ENCODE results near the gene BBIP1.

Gene BBIP1

GRCh38 chr10:110858297-110858934 is 60.6 kb downstream of the BBIP1 start:
- no peaks in the 10 kb centered on the region for H3K9me3 ChIP-seq (ENCODE audit: control insufficient read depth in 1 of 2, low read length in 2 of 2)
- H3K36me3 ChIP-seq (ENCODE audit: control insufficient read depth in 1 of 2, insufficient read depth in 2 of 2, low read length in 2 of 2), result no peaks in the 10 kb centered on the region
- H3K9ac ChIP-seq (ENCODE audit: low read depth in 1 of 2, low read length in 2 of 2), result peak overlapping the region in 1 of 2 donors; percentile 16
- H3K27ac ChIP-seq (ENCODE audit: low read depth, low read length), result peak overlapping the region; percentile 83
- H3K4me1 ChIP-seq (ENCODE audit: control insufficient read depth in 1 of 2, insufficient read depth in 2 of 2, low read length in 2 of 2), result peaks cover 60 to 68% of the 10 kb centered on the region in 2 donors
- H3K4me3 ChIP-seq (ENCODE audit: low read depth in 1 of 2, low read length in 2 of 2), result peak overlapping the region; percentile 24 to 33
- no peaks in the 10 kb centered on the region for H3K27me3 ChIP-seq (ENCODE audit: control insufficient read depth in 1 of 2, insufficient read depth in 2 of 2, low read length in 2 of 2)

- H3K36me3 ChIP-seq (ENCODE audit: control insufficient read depth in 1 of 2, insufficient read depth in 2 of 2, low read length in 2 of 2), result no peaks in the 10 kb centered on the region
- peak overlapping the region; percentile 83 for H3K27ac ChIP-seq (ENCODE audit: low read depth, low read length)
- H3K4me1 ChIP-seq (ENCODE audit: control insufficient read depth in 1 of 2, insufficient read depth in 2 of 2, low read length in 2 of 2), result peaks cover 69 to 70% of the 10 kb centered on the region in 2 donors
- H3K4me3 ChIP-seq (ENCODE audit: low read depth in 1 of 2, low read length in 2 of 2), result peak overlapping the region; percentile 24 to 33
- no peaks in the 10 kb centered on the region for H3K27me3 ChIP-seq (ENCODE audit: control insufficient read depth in 1 of 2, insufficient read depth in 2 of 2, low read length in 2 of 2)
- peak overlapping the region; percentile 16 to 22 for H3K9ac ChIP-seq (ENCODE audit: low read depth in 1 of 2, low read length in 2 of 2)
- no peaks in the 10 kb centered on the region for H3K9me3 ChIP-seq (ENCODE audit: control insufficient read depth in 1 of 2, low read length in 2 of 2)
These were observed 61.5 kb downstream of the BBIP1 start for GRCh38 chr10:110857265-110858171.

GRCh38 chr10:110853921-110854605 is 64.9 kb downstream of the BBIP1 start:
- Histone ChIP-seq H3K9ac (ENCODE audit: low read depth in 1 of 2, low read length in 2 of 2) (no peak overlapping the region), H3K27ac (ENCODE audit: low read depth, low read length) (no peak overlapping the region), H3K4me3 (ENCODE audit: low read depth in 1 of 2, low read length in 2 of 2) (no peak overlapping the region), H3K9me3 (ENCODE audit: control insufficient read depth in 1 of 2, low read length in 2 of 2) (no peaks in the 10 kb centered on the region), H3K4me1 (ENCODE audit: control insufficient read depth in 1 of 2, insufficient read depth in 2 of 2, low read length in 2 of 2) (peaks cover 52 to 63% of the 10 kb centered on the region in 2 donors), H3K27me3 (ENCODE audit: control insufficient read depth in 1 of 2, insufficient read depth in 2 of 2, low read length in 2 of 2) (no peaks in the 10 kb centered on the region), H3K36me3 (ENCODE audit: control insufficient read depth in 1 of 2, insufficient read depth in 2 of 2, low read length in 2 of 2) (no peaks in the 10 kb centered on the region)

GRCh38 chr10:110852947-110853346 is 66.0 kb downstream of the BBIP1 start:
- Histone ChIP-seq H3K27ac (ENCODE audit: low read depth, low read length) (no peak overlapping the region), H3K36me3 (ENCODE audit: control insufficient read depth in 1 of 2, insufficient read depth in 2 of 2, low read length in 2 of 2) (no peaks in the 10 kb centered on the region), H3K4me1 (ENCODE audit: control insufficient read depth in 1 of 2, insufficient read depth in 2 of 2, low read length in 2 of 2) (peaks cover 41 to 54% of the 10 kb centered on the region in 2 donors), H3K9me3 (ENCODE audit: control insufficient read depth in 1 of 2, low read length in 2 of 2) (no peaks in the 10 kb centered on the region), H3K4me3 (ENCODE audit: low read depth in 1 of 2, low read length in 2 of 2) (peak overlapping the region in 1 of 2 donors; percentile 18), H3K27me3 (ENCODE audit: control insufficient read depth in 1 of 2, insufficient read depth in 2 of 2, low read length in 2 of 2) (no peaks in the 10 kb centered on the region), H3K9ac (ENCODE audit: low read depth in 1 of 2, low read length in 2 of 2) (peak overlapping the region in 1 of 2 donors; percentile 45)

GRCh38 chr10:110852255-110852896 is 66.6 kb downstream of the BBIP1 start:
- H3K27ac ChIP-seq (ENCODE audit: low read depth, low read length), result no peak overlapping the region
- H3K9me3 ChIP-seq (ENCODE audit: control insufficient read depth in 1 of 2, low read length in 2 of 2), result no peaks in the 10 kb centered on the region
- H3K9ac ChIP-seq (ENCODE audit: low read depth in 1 of 2, low read length in 2 of 2), result peak overlapping the region in 1 of 2 donors; percentile 40
- peaks cover 39 to 52% of the 10 kb centered on the region in 2 donors for H3K4me1 ChIP-seq (ENCODE audit: control insufficient read depth in 1 of 2, insufficient read depth in 2 of 2, low read length in 2 of 2)
- H3K27me3 ChIP-seq (ENCODE audit: control insufficient read depth in 1 of 2, insufficient read depth in 2 of 2, low read length in 2 of 2), result no peaks in the 10 kb centered on the region
- H3K4me3 ChIP-seq (ENCODE audit: low read depth in 1 of 2, low read length in 2 of 2), result peak overlapping the region in 1 of 2 donors; percentile 18
- H3K36me3 ChIP-seq (ENCODE audit: control insufficient read depth in 1 of 2, insufficient read depth in 2 of 2, low read length in 2 of 2), result no peaks in the 10 kb centered on the region

GRCh38 chr10:110851020-110851612 is 67.9 kb downstream of the BBIP1 start:
- no peak overlapping the region for H3K27ac ChIP-seq (ENCODE audit: low read depth, low read length)
- peaks cover 48 to 61% of the 10 kb centered on the region in 2 donors for H3K4me1 ChIP-seq (ENCODE audit: control insufficient read depth in 1 of 2, insufficient read depth in 2 of 2, low read length in 2 of 2)
- no peaks in the 10 kb centered on the region for H3K36me3 ChIP-seq (ENCODE audit: control insufficient read depth in 1 of 2, insufficient read depth in 2 of 2, low read length in 2 of 2)
- H3K27me3 ChIP-seq (ENCODE audit: control insufficient read depth in 1 of 2, insufficient read depth in 2 of 2, low read length in 2 of 2), result no peaks in the 10 kb centered on the region
- no peaks in the 10 kb centered on the region for H3K9me3 ChIP-seq (ENCODE audit: control insufficient read depth in 1 of 2, low read length in 2 of 2)
- no peak overlapping the region for H3K4me3 ChIP-seq (ENCODE audit: low read depth in 1 of 2, low read length in 2 of 2)
- no peak overlapping the region for H3K9ac ChIP-seq (ENCODE audit: low read depth in 1 of 2, low read length in 2 of 2)

- no peaks in the 10 kb centered on the region for H3K9me3 ChIP-seq (ENCODE audit: control insufficient read depth in 1 of 2, low read length in 2 of 2)
- H3K4me3 ChIP-seq (ENCODE audit: low read depth in 1 of 2, low read length in 2 of 2), result no peak overlapping the region
- no peak overlapping the region for H3K9ac ChIP-seq (ENCODE audit: low read depth in 1 of 2, low read length in 2 of 2)
- no peaks in the 10 kb centered on the region for H3K27me3 ChIP-seq (ENCODE audit: control insufficient read depth in 1 of 2, insufficient read depth in 2 of 2, low read length in 2 of 2)
- peaks cover 54 to 68% of the 10 kb centered on the region in 2 donors for H3K4me1 ChIP-seq (ENCODE audit: control insufficient read depth in 1 of 2, insufficient read depth in 2 of 2, low read length in 2 of 2)
- no peaks in the 10 kb centered on the region for H3K36me3 ChIP-seq (ENCODE audit: control insufficient read depth in 1 of 2, insufficient read depth in 2 of 2, low read length in 2 of 2)
- H3K27ac ChIP-seq (ENCODE audit: low read depth, low read length), result no peak overlapping the region
These were observed 68.9 kb downstream of the BBIP1 start for GRCh38 chr10:110850099-110850498.

All from duodenal mucosa (tissue), 2 donors.